ENCODE results near the gene PPBP. TPM values are rescaled to one million over a fixed set of nuclear protein-coding genes. Genes with fewer than 3 reads are reported as not detected.

The PPBP gene
- polyA plus RNA-seq, 1 of the 3 experiments (the other 2 are of a cell fraction): not detected

DNA sequence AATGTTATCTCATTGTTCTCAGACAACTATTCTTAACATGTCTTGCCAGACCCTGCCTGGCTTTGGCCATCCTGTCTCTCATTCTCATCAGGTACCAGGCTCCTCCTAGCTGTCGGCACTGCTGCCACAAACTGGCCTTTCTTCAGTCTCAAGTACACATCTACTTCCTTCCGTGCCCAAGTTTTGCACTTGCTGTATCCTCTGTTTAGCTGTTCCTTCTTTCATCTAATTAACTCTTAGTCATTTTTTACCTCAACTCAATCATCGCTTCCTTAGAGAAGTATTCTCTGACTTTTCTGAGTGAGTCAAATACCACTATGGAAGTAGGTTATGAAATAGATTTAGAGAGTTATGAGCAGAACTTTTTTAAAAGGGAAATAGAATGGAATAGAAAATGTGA lies 30.8 kb upstream of the PPBP start (continued):
- TF ChIP-seq, protein P1, sequence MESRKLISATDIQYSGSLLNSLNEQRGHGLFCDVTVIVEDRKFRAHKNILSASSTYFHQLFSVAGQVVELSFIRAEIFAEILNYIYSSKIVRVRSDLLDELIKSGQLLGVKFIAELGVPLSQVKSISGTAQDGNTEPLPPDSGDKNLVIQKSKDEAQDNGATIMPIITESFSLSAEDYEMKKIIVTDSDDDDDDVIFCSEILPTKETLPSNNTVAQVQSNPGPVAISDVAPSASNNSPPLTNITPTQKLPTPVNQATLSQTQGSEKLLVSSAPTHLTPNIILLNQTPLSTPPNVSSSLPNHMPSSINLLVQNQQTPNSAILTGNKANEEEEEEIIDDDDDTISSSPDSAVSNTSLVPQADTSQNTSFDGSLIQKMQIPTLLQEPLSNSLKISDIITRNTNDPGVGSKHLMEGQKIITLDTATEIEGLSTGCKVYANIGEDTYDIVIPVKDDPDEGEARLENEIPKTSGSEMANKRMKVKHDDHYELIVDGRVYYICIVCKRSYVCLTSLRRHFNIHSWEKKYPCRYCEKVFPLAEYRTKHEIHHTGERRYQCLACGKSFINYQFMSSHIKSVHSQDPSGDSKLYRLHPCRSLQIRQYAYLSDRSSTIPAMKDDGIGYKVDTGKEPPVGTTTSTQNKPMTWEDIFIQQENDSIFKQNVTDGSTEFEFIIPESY (IDR thresholded peaks at IDR 0.05; ENCODE audit: borderline replicate concordance, low read depth): no peak
- TF ChIP-seq, protein P2, sequence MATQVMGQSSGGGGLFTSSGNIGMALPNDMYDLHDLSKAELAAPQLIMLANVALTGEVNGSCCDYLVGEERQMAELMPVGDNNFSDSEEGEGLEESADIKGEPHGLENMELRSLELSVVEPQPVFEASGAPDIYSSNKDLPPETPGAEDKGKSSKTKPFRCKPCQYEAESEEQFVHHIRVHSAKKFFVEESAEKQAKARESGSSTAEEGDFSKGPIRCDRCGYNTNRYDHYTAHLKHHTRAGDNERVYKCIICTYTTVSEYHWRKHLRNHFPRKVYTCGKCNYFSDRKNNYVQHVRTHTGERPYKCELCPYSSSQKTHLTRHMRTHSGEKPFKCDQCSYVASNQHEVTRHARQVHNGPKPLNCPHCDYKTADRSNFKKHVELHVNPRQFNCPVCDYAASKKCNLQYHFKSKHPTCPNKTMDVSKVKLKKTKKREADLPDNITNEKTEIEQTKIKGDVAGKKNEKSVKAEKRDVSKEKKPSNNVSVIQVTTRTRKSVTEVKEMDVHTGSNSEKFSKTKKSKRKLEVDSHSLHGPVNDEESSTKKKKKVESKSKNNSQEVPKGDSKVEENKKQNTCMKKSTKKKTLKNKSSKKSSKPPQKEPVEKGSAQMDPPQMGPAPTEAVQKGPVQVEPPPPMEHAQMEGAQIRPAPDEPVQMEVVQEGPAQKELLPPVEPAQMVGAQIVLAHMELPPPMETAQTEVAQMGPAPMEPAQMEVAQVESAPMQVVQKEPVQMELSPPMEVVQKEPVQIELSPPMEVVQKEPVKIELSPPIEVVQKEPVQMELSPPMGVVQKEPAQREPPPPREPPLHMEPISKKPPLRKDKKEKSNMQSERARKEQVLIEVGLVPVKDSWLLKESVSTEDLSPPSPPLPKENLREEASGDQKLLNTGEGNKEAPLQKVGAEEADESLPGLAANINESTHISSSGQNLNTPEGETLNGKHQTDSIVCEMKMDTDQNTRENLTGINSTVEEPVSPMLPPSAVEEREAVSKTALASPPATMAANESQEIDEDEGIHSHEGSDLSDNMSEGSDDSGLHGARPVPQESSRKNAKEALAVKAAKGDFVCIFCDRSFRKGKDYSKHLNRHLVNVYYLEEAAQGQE (IDR thresholded peaks at IDR 0.05; ENCODE audit: low read depth, low read length): no peak
- no peak for TF ChIP-seq EZH2phosphoT487 (IDR thresholded peaks at IDR 0.05; ENCODE audit: borderline replicate concordance, low read depth)
- TF ChIP-seq EP300 (IDR thresholded peaks at IDR 0.05; ENCODE audit: borderline replicate concordance in 1 of 2, low read depth in 1 of 2, low read length in 1 of 2): no peak
- TF ChIP-seq JUND (IDR thresholded peaks at IDR 0.05): no peak

DNA sequence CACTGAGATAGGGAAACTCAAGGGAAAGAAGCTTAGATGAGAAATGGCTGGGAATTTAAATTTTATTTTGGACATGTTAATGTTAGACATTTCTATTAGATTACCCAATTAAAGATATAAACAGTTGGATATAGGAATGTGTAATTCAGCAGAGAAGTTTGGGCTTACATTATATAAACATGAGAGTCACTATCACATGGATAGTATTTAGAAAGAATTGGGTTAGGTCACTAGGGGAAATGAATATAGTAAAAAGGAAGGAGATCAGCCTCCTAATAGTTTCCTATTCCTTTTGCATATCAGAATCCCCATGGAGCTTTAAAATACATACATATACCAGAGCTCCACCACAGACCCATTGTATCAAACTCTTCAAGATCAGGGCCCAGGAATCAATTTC lies 30.1 kb upstream of the PPBP start:
- no peak overlapping the region for H3K4me3 ChIP-seq (ENCODE audit: low read depth in 2 of 2, low read length in 1 of 2)
- H3K79me2 ChIP-seq (ENCODE audit: insufficient read depth): no peaks in the 10 kb centered on the region
- POLR2A ChIA-PET: no interaction called here
- H3K9me2 ChIP-seq: no peaks in the 10 kb centered on the region
- peaks cover 7% of the 10 kb centered on the region; the same call in 1 of the 2 replicates for H3K27me3 ChIP-seq (ENCODE audit: insufficient read depth)
- TF ChIP-seq, protein P2 (IDR thresholded peaks at IDR 0.05; ENCODE audit: low read depth, low read length): no peak
- no peak for TF ChIP-seq MXI1 (IDR thresholded peaks at IDR 0.05; ENCODE audit: low read depth, low read length)
- TF ChIP-seq, protein P1 (IDR thresholded peaks at IDR 0.05; ENCODE audit: borderline replicate concordance, low read depth): no peak
- TF ChIP-seq TEAD4 (IDR thresholded peaks at IDR 0.05; ENCODE audit: borderline replicate concordance, insufficient read depth): no peak
- TF ChIP-seq NRF1 (IDR thresholded peaks at IDR 0.05; ENCODE audit: low read depth, low read length): no peak
- no peak for TF ChIP-seq TAF1 (IDR thresholded peaks at IDR 0.05; ENCODE audit: borderline replicate concordance, low read depth, low read length)
- TF ChIP-seq JUND (IDR thresholded peaks at IDR 0.05): no peak
- no peak for TF ChIP-seq ELF1 (IDR thresholded peaks at IDR 0.05)
- no peak for TF ChIP-seq RAD21 (IDR thresholded peaks at IDR 0.05; ENCODE audit: low read length)
- no peak for TF ChIP-seq CHD2 (IDR thresholded peaks at IDR 0.05; ENCODE audit: low read length, partially characterized antibody)
- TF ChIP-seq EP300 (IDR thresholded peaks at IDR 0.05; ENCODE audit: borderline replicate concordance in 1 of 2, low read depth in 1 of 2, low read length in 1 of 2): no peak
- TF ChIP-seq SMC3 (IDR thresholded peaks at IDR 0.05; ENCODE audit: low read depth, low read length): no peak
- TF ChIP-seq MEF2A (IDR thresholded peaks at IDR 0.05; ENCODE audit: borderline replicate concordance, low read depth): no peak
- no peak for TF ChIP-seq GATA2 (CRISPR knock-in tag; IDR thresholded peaks at IDR 0.05)
- CTCF ChIA-PET: no interaction called here
- H3K9ac ChIP-seq: no peak overlapping the region
- no peaks in the 10 kb centered on the region for H3K36me3 ChIP-seq (replicated peaks in 1 of 2; ENCODE audit: control insufficient read depth in 1 of 2, insufficient read depth in 2 of 2, low read length in 1 of 2)
- H2AFZ ChIP-seq (ENCODE audit: low read depth): no peak overlapping the region
- H3K4me1 ChIP-seq (ENCODE audit: control insufficient read depth in 1 of 2, insufficient read depth in 2 of 2, low read depth in 1 of 2, low read length in 1 of 2): no peaks in the 10 kb centered on the region
- no peaks in the 10 kb centered on the region for H3K9me3 ChIP-seq
- no peaks in the 10 kb centered on the region for H4K20me1 ChIP-seq (ENCODE audit: insufficient read depth)
- H3K4me2 ChIP-seq: no peak overlapping the region
- no peak overlapping the region for H3K27ac ChIP-seq (ENCODE audit: low read depth in 2 of 2, low read length in 1 of 2)
- no peaks in the 10 kb centered on the region for H3F3A ChIP-seq (replicated peaks; ENCODE audit: insufficient read depth)
- no peak for DNase-seq
